ENCODE results near the gene SRBD1. TPM values are rescaled to one million over a fixed set of nuclear protein-coding genes. Genes with fewer than 3 reads are reported as not detected.

Gene SRBD1
- polyA plus RNA-seq, 3 donors: 25.3 to 28.8 (median 27.0) TPM

DNA sequence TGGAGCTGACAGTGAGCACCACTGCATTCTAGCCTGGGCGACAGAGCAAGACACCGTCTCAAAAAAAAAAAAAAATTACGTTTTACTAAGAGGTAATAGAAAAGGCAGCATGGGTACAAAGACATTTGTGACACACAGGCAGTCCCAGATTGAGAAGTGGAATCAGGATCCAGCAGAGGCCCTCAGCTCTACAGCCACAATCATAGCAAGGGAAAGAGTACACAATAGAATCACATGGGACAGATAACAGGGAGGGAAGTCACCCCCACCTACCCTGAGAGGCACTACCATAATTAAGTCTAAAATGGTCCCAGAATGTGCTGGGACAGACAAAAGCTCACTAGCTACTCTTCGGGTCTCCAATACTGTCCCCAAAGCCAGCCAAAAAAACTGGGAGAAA is 12.5 kb downstream of the SRBD1 start:
- DNase-seq (ENCODE audit: low read depth in 3 of 3, low spot score in 2 of 3): no peak

DNA sequence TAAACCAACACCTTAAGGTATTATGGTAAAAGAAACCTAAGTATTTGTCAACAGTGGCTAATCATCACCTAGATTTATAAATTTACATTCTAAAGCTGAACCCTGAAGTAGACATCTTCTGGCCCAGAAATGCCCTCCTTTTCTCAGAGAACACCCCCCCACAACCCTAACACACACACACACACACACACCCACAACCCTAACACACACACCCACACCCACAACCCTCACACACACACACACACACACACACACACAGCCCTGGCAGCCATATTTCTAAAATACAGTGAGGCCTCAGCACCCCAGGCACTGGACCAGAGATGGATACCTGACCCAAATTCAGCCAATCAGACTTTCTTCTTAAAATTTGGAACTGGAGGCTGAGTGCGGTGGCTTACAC is 14.3 kb downstream of the SRBD1 start:
- DNase-seq (ENCODE audit: low read depth in 3 of 3, low spot score in 2 of 3): no peak

GRCh38 chr2:45595721-45596435 is 15.2 kb downstream of the SRBD1 start:
- DNase-seq (ENCODE audit: low read depth in 3 of 3, low spot score in 2 of 3): no peak

DNA sequence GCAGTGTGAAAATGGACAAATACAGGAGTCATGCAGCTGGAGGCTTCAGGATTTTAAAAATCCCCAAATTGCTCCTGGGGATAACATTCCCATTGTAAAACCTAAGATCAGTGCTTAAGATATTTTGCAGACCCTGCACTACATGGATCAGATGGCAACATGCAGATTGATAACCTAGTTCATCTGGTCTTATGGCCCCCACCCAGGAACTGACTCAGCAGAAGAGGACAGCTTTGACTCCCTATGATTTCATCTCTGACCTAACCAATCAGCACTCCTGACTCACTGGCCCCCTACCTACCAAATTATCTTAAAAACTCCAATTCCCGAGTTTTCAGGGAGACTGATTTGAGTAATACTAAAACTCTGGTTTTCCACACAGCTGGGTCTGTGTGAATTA is 20.0 kb downstream of the SRBD1 start:
- no peak for DNase-seq (ENCODE audit: low read depth in 3 of 3, low spot score in 2 of 3)

DNA sequence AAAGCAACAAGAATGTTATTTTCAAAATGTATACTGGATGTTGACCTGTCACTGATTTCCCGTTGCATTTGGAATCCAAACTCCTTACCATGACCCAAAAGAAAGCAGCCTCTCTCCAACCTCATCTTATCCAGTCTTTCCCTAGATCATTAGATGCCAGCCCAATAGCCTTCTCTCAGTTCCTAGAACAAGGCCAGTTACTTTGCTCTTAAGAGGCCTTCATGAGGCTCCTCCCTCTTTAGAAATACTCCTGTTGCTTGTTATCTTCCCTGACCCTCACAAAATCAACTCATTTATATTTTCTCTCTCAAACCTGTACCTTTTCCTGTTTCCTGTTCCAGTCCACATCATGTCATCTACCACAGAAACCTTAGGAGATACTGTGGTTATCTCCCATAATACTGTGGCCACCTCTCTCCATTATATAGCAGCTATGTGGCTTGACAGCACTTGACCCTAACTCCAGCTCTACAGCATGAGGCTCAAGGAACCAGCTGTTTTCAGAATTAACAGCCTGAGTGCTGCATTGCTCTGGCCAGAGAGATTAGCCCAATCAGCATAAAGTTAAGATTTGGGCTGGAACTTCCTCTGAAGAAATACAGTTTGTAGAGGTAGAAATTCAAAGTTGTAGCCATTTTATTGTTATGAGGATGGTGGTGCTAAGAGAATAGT is 22.8 kb downstream of the SRBD1 start:
- DNase-seq (ENCODE audit: low read depth in 3 of 3, low spot score in 2 of 3): no peak

DNA sequence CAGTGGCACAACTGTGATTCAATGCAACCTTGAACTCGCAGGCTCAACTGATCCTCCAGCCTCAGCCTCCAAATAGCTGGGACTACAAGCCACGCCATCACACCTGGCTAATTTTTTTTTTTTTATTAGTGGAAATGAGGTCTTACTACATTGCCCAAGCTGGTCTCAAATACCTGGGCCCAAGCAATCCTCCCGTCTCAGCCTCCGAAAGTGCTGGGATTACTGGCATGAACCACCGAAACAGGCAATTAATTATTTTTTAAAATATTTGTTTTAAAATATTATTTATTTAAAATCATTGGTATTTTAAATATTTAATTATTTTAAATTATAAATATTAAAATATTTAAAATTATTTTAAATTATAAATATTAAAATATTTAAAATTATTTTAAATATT is 24.5 kb downstream of the SRBD1 start:
- DNase-seq (ENCODE audit: low read depth in 3 of 3, low spot score in 2 of 3): no peak

DNA sequence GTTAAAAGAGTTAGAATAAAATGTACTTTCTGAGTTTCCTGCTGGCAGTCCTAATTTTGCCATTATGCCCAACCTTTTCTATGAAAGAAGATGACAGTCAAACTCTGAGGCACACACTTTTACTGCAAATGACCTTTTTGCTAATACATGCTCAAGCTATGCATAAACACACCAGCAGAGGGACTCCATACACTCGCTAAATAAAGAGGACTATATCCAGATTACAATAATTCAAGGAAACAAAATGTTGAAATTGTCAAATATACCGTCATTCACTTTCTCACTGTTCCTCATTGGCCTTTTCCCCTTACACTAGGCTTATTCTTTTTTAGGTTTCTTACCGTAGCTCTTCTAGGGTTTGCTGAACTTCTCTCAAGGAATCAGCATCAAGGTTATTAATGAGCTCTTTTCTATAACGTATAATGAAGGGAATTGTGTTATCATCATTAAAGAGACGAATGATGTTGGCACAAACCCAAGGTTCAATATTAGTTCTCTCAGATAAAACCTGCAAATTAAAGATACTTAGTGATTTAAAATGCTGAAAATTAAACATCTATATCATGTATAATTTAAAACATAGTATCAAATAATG is 25.7 kb downstream of the SRBD1 start:
- DNase-seq (ENCODE audit: low read depth in 3 of 3, low spot score in 2 of 3): no peak

DNA sequence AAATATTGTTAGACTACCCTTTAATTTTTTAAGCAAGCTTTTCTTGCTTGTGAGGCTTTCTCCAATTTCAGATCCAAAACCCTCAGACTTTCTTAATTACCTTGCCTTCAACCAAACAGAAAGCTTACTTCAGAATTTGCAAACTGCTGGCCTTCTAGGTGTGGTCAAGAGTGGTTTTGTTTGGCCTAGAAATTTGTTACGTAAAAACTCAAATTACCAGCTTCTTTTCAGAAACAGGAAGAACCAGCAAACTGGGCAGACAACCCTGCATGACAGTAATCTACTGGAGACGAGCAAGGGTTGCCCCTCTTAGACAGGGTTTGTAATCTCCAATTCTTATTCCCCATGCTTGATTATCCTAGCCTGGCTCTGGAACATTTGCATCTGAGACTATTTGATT is 27.1 kb downstream of the SRBD1 start:
- DNase-seq (ENCODE audit: low read depth in 3 of 3, low spot score in 2 of 3): no peak

- DNase-seq (ENCODE audit: low read depth in 3 of 3, low spot score in 2 of 3): no peak
Measured at GRCh38 chr2:45582522-45582921, 28.5 kb downstream of the SRBD1 start.

DNA sequence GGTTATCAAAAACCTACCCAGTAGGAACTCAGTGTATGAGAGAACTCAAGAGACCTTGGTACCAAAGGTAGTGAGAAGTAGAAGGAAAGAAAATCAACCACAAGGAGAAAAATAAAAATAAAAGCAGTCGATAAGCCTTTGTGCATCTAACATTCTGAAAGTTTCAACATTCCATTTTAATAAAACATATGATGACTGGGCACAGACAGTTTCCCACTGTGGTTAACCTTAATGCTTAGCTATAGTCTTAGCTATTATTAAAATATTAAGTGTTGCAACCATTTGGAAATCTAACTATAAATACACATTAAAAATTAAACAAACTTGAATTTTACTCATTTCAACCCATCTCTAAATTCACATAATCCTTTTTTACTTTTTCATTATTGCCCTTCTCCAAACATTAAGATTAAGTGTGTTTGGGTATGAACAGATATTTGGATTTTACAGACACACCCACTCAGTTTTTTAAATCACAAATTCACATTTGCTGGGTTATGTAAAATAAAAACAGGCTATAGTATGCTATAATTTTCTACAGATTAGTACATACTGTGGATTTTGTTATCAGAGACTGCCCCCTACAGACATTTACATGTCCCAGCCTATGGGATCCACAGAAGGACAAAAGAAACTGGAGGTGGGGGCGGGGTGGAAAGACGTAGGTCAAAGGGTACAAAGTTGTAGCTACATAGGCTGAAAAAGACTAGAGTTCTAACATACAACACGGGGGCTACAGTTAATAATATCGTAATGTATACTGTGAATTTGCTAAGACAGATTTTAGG is 32.8 kb downstream of the SRBD1 start:
- no peak for DNase-seq (ENCODE audit: low read depth in 3 of 3, low spot score in 2 of 3)

DNA sequence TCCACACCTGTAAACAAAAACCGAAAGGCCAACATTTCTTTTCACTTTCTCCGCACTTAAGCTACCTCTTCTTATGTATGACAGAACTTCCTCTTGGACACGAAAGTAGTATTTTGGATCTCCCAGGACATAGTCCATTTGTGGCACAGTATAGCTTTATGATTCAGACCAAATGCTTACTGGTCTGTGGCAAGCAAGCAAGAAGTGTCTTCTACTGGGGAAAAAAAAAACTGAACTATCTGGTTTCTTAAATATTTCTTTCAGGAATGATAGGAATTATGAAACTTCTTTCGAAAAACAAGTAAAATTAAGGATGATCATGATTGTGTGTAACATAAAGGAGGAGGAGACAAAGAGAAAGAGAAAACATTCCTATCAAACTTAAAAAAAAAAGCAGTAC is 33.6 kb downstream of the SRBD1 start:
- DNase-seq (ENCODE audit: low read depth in 3 of 3, low spot score in 2 of 3): no peak

DNA sequence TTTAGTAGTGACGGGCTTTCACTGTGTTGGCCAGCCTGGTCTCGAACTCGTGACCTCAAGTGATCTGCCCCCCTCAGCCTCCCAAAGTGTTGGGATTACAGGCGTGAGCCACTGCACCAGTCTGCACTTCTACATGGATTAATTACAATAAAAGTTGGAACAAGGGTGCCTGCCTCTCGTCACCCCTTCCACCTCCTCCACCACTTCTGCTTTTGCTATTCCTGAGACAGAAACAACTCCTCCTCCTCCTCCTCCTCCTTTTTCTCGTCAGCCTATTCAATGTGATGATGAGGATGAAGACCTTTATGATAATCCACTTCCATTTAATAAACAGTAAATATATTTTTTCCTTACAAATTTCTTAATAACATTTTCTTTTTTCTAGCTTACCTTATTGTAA is 35.2 kb downstream of the SRBD1 start:
- no peak for DNase-seq (ENCODE audit: low read depth in 3 of 3, low spot score in 2 of 3)

GRCh38 chr2:45572979-45573378 is 38.1 kb downstream of the SRBD1 start:
- no peak for DNase-seq (ENCODE audit: low read depth in 3 of 3, low spot score in 2 of 3)

DNA sequence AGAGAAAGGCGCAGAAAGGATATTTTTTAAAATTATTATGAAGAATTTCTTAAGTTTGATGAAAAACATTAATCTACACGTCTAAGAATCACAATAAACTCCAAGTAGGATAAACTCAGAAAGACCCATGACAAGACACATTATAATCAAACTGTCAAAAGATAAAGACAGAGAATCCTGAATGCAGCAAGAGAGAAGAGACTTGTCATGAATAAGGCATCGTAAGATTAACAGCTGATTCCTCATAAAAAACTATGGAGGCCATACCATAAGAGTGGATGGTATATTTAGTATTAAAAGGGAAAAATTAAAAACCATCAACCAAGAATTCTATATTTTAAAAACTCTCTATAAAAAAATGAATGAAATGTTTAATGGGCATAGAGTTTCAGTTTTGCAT is 39.1 kb downstream of the SRBD1 start:
- DNase-seq (ENCODE audit: low read depth in 3 of 3, low spot score in 2 of 3): no peak

DNA sequence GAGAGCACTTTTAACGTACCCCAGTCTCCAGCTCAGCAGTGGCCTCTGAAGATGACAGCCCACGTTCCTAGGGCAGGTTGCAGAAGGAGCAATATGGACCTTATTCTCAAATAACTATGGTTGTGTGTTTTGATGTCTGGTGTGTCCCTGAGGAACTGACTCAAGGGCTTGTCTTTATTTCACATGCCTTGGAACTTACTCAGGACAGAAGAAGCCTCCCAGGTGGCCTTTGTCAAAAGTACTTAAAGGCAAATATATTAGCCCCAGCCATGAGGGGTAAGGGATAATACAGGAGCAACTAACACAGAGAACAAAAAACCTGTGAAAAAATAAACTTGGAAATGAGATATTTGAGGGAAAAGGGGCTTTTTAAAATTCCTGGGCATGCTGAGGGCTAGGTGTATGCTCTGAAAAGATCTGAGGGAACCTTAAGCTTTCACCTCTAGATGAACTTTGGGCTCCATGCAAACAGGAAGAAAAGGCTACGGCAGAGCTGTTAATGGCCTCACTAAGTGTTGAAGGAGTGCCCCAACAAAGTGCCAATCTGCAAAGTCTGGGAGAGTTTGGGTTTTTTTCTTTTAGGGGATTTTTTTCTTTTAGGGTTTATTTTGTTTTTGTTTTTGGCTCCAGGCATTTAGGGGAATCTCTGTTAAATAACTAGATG is 40.3 kb downstream of the SRBD1 start:
- no peak for DNase-seq (ENCODE audit: low read depth in 3 of 3, low spot score in 2 of 3)

- DNase-seq (ENCODE audit: low read depth in 3 of 3, low spot score in 2 of 3): no peak
Measured at GRCh38 chr2:45568935-45569334, 42.1 kb downstream of the SRBD1 start.

DNA sequence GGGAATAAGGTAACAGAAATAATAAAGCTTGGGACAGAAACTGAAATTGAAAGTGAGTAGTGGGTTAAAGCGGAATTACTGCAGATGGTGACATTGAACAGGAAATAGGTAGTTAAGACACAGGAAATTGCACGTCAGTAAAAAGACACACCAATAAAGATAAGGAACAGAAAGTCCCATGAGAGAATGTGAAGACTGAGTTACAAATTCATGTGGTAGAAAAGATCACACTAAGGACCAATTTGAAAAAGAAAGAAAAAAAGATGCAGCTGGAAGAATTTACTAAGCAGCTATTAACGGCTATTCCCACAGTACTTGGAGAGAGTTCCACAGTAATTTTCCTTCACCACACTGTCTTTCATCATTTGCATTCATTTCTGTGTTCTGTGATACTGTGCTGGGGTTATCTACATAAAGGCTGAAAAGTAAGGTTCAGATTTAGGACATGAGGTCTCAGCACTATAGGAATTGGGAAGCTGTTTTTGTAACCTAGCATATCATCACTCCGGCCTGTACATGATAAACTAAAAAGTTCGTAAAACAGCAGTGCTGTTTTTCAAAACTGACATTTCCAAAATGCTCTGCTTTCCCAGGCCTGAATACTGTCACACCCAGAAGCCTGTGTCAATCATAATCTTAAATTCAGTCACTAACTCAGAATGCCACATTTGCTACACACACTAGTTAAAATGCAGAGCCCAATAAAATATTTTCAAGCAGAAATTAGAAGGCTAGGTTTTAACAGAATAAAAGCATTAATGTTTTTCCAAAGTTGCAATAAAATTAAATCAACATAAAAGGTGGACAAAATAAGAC is 42.9 kb downstream of the SRBD1 start:
- no peak for DNase-seq (ENCODE audit: low read depth in 3 of 3, low spot score in 2 of 3)

GRCh38 chr2:45567288-45567963 is 43.6 kb downstream of the SRBD1 start:
- no peak for DNase-seq (ENCODE audit: low read depth in 3 of 3, low spot score in 2 of 3)

- DNase-seq (ENCODE audit: low read depth in 3 of 3, low spot score in 2 of 3): no peak
Measured at GRCh38 chr2:45559436-45559835, 51.6 kb downstream of the SRBD1 start.
